Measurements from ENCODE around the gene FOXP1.

- TF ChIP-seq, protein P1, sequence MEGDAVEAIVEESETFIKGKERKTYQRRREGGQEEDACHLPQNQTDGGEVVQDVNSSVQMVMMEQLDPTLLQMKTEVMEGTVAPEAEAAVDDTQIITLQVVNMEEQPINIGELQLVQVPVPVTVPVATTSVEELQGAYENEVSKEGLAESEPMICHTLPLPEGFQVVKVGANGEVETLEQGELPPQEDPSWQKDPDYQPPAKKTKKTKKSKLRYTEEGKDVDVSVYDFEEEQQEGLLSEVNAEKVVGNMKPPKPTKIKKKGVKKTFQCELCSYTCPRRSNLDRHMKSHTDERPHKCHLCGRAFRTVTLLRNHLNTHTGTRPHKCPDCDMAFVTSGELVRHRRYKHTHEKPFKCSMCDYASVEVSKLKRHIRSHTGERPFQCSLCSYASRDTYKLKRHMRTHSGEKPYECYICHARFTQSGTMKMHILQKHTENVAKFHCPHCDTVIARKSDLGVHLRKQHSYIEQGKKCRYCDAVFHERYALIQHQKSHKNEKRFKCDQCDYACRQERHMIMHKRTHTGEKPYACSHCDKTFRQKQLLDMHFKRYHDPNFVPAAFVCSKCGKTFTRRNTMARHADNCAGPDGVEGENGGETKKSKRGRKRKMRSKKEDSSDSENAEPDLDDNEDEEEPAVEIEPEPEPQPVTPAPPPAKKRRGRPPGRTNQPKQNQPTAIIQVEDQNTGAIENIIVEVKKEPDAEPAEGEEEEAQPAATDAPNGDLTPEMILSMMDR (IDR thresholded peaks at IDR 0.05): no peak
- no peak for TF ChIP-seq EZH2 (IDR thresholded peaks at IDR 0.05)
Measured at GRCh38 chr3:71351403-71352149, 232.0 kb downstream of the FOXP1 start.

Data from neural progenitor cell (in vitro differentiated cells).